HepG2 (cell line): Measurements from ENCODE around the gene PLEKHS1. TPM values are rescaled to one million over a fixed set of nuclear protein-coding genes. Genes with fewer than 3 reads are reported as not detected.

ENCODE experiments used
- ATAC-seq: fragments of 200-7000 bp; cut with Tn5 transposase; 3 replicates; pipeline ENCODE4 v1.9.1; 2020; ENCODE audit warnings: mild to moderate bottlenecking, moderate library complexity
- BruUV-seq: library from RNA; stranded (reverse); fragments of 400-500 nt; replicated peaks from 2 replicates; lab custom pipeline; 2021; lab: Mats Ljungman, UMichigan
- CTCF ChIA-PET: fragments of 300-600 bp; formaldehyde crosslinking; extraction: SDS; loops from one replicate; lab custom pipeline; 2021; ENCODE audit warnings: low total read pairs, inconsistent platforms, low intra/inter-chr PET ratio; lab: Yijun Ruan, JAX
- POLR2A ChIA-PET: fragments of 350-600 bp; sonication (Branson Sonifier 250); formaldehyde crosslinking; loops from one replicate; lab custom pipeline; 2020; ENCODE audit warnings: antibody characterized with exemption, inconsistent platforms; lab: Yijun Ruan, JAX
- DNase-seq: peaks from one replicate; pipeline ENCODE4 v3.0.0-alpha.2; 2015; ENCODE audit warnings: low spot score
- FAIRE-seq: peaks from 3 replicates; lab custom pipeline; 2011; peaks lifted over from hg19 to GRCh38; lab: Jason Lieb, UNC
- H2AFZ ChIP-seq: one replicate; pipeline ENCODE4 v1.6.1; 2011; ENCODE audit warnings: low read length, inconsistent platforms
- H3K27ac ChIP-seq: fragments of 300-600 bp; 3 replicates; pipeline ENCODE4 v1.8.0; 2011; ENCODE audit warnings: mixed run types, mild to moderate bottlenecking, mixed read lengths, low read length, inconsistent platforms; ENCODE audit not compliant: insufficient read depth; ENCODE audit errors: extremely low read length
- H3K27me3 ChIP-seq, 2 experiments: fragments of 200-600 bp in 1 of 2; 2 replicates in 1 of 2; 3 replicates in 1 of 2; pipeline versions ENCODE4 v1.6.0 to v1.8.0; 2011; ENCODE audit warnings: low read length in 2 of 2, mild to moderate bottlenecking in 2 of 2, moderate library complexity in 2 of 2, inconsistent platforms in 1 of 2; ENCODE audit not compliant: insufficient read depth in 2 of 2, control insufficient read depth in 1 of 2
- H3K36me3 ChIP-seq, 2 experiments: fragments of 200-600 bp in 1 of 2; replicated peaks in 1 of 2; 2 replicates in 1 of 2; 3 replicates in 1 of 2; pipeline versions ENCODE4 v1.5.1 to v1.8.0; 2011; ENCODE audit warnings: low read length in 2 of 2, inconsistent platforms in 1 of 2; ENCODE audit not compliant: insufficient read depth in 2 of 2, control insufficient read depth in 1 of 2
- H3K4me1 ChIP-seq: 2 replicates; pipeline ENCODE4 v1.5.1; 2012; ENCODE audit warnings: low read length, inconsistent platforms; ENCODE audit not compliant: insufficient read depth
- H3K4me2 ChIP-seq: 2 replicates; pipeline ENCODE4 v1.6.0; 2011; ENCODE audit warnings: low read depth, low read length, inconsistent platforms
- H3K4me3 ChIP-seq, 3 experiments: fragments of 200-600 bp in 1 of 3; sonication (generic), shearing (Covaris generic) in 1 of 3; replicated peaks in 1 of 3; 2 replicates each; pipeline ENCODE4 v1.5.1; 2011 to 2016; ENCODE audit warnings: low read length in 3 of 3, inconsistent platforms in 2 of 3, low read depth in 2 of 3, mild to moderate bottlenecking in 2 of 3, control low read depth in 1 of 3, mixed read lengths in 1 of 3; ENCODE audit not compliant: insufficient read depth in 1 of 3
- H3K79me2 ChIP-seq: one replicate; pipeline ENCODE4 v1.6.1; 2011; ENCODE audit warnings: low read length, inconsistent platforms; ENCODE audit not compliant: insufficient read depth
- H3K9ac ChIP-seq: 2 replicates; pipeline ENCODE4 v1.6.0; 2011; ENCODE audit warnings: mild to moderate bottlenecking, low read depth, low read length, inconsistent platforms; ENCODE audit not compliant: insufficient read depth
- H3K9me3 ChIP-seq: 2 replicates; pipeline ENCODE4 v1.5.1; 2012; ENCODE audit warnings: mild to moderate bottlenecking, low read length
- H4K20me1 ChIP-seq: 2 replicates; pipeline ENCODE4 v1.6.0; 2011; ENCODE audit warnings: inconsistent platforms, mild to moderate bottlenecking, low read length, moderate library complexity; ENCODE audit not compliant: insufficient read depth
- FOXP1 ChIP-seq, 2 experiments: fragments of 450-650 bp in 1 of 2; IDR thresholded peaks; 2 replicates each; pipeline ENCODE4 v1.6.1; 2017 to 2018; ENCODE audit warnings: antibody characterized with exemption in 1 of 2
- HNRNPL ChIP-seq: fragments of 200-400 bp; formaldehyde crosslinking; IDR thresholded peaks from 2 replicates; pipeline ENCODE4 v1.6.1; 2017; ENCODE audit warnings: mild to moderate bottlenecking, low read depth, low read length
- RXRB ChIP-seq: IDR thresholded peaks from 2 replicates; pipeline ENCODE4 v1.6.1; 2016; ENCODE audit warnings: borderline replicate concordance, missing genetic modification reagents, missing compliant biosample characterization
- SRF ChIP-seq: IDR thresholded peaks from 2 replicates; pipeline ENCODE4 v1.6.1; 2011; ENCODE audit warnings: mild to moderate bottlenecking, low read depth, low read length, moderate library complexity
- SUZ12 ChIP-seq: fragments of 150-350 bp; IDR thresholded peaks from 2 replicates; pipeline ENCODE4 v1.6.1; 2014; ENCODE audit warnings: low read depth, low read length
- TSC22D2 ChIP-seq: sonication (generic); formaldehyde crosslinking; IDR thresholded peaks from 2 replicates; pipeline ENCODE4 v1.5.1; 2020; ENCODE audit warnings: missing genetic modification reagents, mild to moderate bottlenecking, borderline replicate concordance
- ZNF451 ChIP-seq: sonication (generic); formaldehyde crosslinking; IDR thresholded peaks from 2 replicates; pipeline ENCODE4 v1.5.0; 2020; ENCODE audit warnings: mild to moderate bottlenecking, missing genetic modification reagents
- WGBS: methylation state at CpG from one replicate; pipeline ENCODE4 v1.1.6; 2017; ENCODE audit warnings: low lambda C conversion rate; 5-methylcytosine and 5-hydroxymethylcytosine counted together
- in situ Hi-C: cut with HindIII; loops from 2 replicates; pipeline ENCODE4 v1.10.0; 2017; ENCODE audit warnings: low pct_unique_long_range_greater_than_20kb; ENCODE audit not compliant: extremely low pct_ligation_motif_present
- intact Hi-C: fragments of 100-400 bp; cut with micrococcal nuclease; formaldehyde crosslinking; loops from one replicate; pipeline ENCODE4 v1.10.0; 2022; ENCODE audit not compliant: unreplicated experiment
- polyA plus RNA-seq, 8 experiments: library from polyadenylated mRNA; depleted of rRNA in 3 of 8; stranded (reverse) in 7 of 8; unstranded in 1 of 8; fragments of >200 nt; fragmentation: Illumina TruSeq in 4 of 8; extraction: Trizol in 4 of 8; gene quantifications; 2 replicates each; pipeline versions ENCODE4 v1.2.1 to v1.2.3, GENCODE V29; 2011 to 2016; ENCODE audit warnings: low read depth in 4 of 8, missing spikeins in 1 of 8, mixed read lengths in 1 of 8; ENCODE audit not compliant: insufficient read depth in 1 of 8
- total RNA-seq, 5 experiments: library from RNA; depleted of rRNA; stranded (reverse); fragments of >200 nt; fragmentation: Illumina TruSeq; extraction: Trizol; gene quantifications; 2 replicates each; pipeline ENCODE4 v1.2.3, GENCODE V29; 2016; ENCODE audit warnings: low read depth in 1 of 5
- TF ChIP-seq, protein P1 (sequence below): sonication (generic); formaldehyde crosslinking; IDR thresholded peaks from 2 replicates; pipeline ENCODE4 v1.4.0; 2020; ENCODE audit warnings: missing genetic modification reagents
- TF ChIP-seq, protein P2 (sequence below): sonication (generic); formaldehyde crosslinking; IDR thresholded peaks from 2 replicates; pipeline ENCODE4 v1.4.0; 2020; ENCODE audit warnings: missing genetic modification reagents, borderline replicate concordance
- TF ChIP-seq, protein P3 (sequence below): sonication (generic); formaldehyde crosslinking; IDR thresholded peaks from 2 replicates; pipeline ENCODE4 v1.5.1; 2020; ENCODE audit warnings: mild to moderate bottlenecking, missing genetic modification reagents, moderate library complexity
- TF ChIP-seq, protein P4 (sequence below): sonication (generic); formaldehyde crosslinking; IDR thresholded peaks from 2 replicates; pipeline ENCODE4 v1.4.0; 2020; ENCODE audit warnings: mild to moderate bottlenecking, missing genetic modification reagents, borderline replicate concordance
- TF ChIP-seq, protein P5 (sequence below): sonication (generic); formaldehyde crosslinking; IDR thresholded peaks from 2 replicates; pipeline ENCODE4 v1.4.0; 2020; ENCODE audit warnings: missing genetic modification reagents

PLEKHS1 gene
- total and polyA plus RNA-seq, 2 of the 13 experiments (the other 11 are each of a cell fraction or from before 2014, with no cell fraction given), result not detected

DNA sequence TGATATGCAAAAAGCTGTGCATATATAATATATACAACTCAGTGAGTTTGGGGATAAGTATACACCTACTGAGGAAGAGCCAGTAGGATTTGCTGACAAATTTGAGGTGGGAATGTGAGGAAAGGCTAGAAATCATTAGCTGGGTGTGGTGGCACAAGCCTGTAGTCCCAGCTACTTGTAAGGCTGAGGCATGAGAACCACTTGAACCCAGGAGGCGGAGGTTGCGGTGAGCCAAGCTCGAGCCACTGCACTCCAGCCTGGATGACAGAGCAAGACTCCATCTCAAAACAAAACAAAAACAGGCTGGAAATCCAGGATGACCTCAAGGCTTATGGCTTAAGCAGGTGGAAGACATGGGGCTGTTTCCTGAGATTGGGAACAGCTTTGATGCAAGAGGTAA is 10.6 kb upstream of the PLEKHS1 start (continued):
- TF ChIP-seq, protein P1, sequence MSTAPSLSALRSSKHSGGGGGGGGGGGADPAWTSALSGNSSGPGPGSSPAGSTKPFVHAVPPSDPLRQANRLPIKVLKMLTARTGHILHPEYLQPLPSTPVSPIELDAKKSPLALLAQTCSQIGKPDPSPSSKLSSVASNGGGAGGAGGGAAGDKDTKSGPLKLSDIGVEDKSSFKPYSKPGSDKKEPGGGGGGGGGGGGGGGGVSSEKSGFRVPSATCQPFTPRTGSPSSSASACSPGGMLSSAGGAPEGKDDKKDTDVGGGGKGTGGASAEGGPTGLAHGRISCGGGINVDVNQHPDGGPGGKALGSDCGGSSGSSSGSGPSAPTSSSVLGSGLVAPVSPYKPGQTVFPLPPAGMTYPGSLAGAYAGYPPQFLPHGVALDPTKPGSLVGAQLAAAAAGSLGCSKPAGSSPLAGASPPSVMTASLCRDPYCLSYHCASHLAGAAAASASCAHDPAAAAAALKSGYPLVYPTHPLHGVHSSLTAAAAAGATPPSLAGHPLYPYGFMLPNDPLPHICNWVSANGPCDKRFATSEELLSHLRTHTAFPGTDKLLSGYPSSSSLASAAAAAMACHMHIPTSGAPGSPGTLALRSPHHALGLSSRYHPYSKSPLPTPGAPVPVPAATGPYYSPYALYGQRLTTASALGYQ, result no peak
- TF ChIP-seq FOXP1 (IDR thresholded peaks at IDR 0.05) (no peak), FOXP1 (CRISPR knock-in tag; IDR thresholded peaks at IDR 0.05) (no peak)

DNA sequence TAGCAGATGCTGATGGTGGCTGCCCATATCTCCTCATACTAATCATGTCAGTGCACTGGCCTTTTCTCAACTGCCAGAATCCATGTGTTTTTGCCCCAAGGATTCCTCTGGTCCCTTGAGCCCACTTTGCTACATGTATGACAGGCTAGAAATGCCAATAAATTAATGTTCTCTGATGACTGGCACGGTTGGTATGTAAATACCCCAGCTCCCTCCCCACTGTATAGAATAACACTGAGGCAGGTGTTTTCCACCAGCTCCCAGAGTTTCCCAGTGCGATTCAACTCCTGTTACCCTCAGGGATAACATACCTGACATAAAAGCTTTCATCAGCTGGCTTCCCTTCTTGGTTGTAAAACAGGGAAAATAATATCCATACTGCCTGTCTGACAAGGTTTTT is 9.0 kb upstream of the PLEKHS1 start:
- BruUV-seq, result no TSS peak
- H3K79me2 ChIP-seq, result no peaks in the 10 kb centered on the region
- H3K9ac ChIP-seq, result no peak overlapping the region
- no peak overlapping the region for H2AFZ ChIP-seq
- in situ Hi-C loops (no loop called here), intact Hi-C loops (no loop called here)
- no peaks in the 10 kb centered on the region for H3K36me3 ChIP-seq
- H3K4me2 ChIP-seq, result no peak overlapping the region
- ChIA-PET POLR2A (interaction anchor here (0.6 kb wide), 1 partner anchor 9 kb away, joined by 3 read pairs; no protein-coding TSS in a partner anchor), CTCF (no interaction called here)
- no peaks in the 10 kb centered on the region for H4K20me1 ChIP-seq
- WGBS, result 50% methylated on average over 2 of the region's 2 CpGs
- no peaks in the 10 kb centered on the region for H3K27me3 ChIP-seq
- no peak overlapping the region for H3K27ac ChIP-seq
- ATAC-seq (no peak), DNase-seq (no peak), FAIRE-seq (no peak)
- H3K4me3 ChIP-seq, result no peak overlapping the region
- H3K4me1 ChIP-seq, result peaks cover 17% of the 10 kb centered on the region
- H3K9me3 ChIP-seq, result no peaks in the 10 kb centered on the region
- TF ChIP-seq, protein P2, sequence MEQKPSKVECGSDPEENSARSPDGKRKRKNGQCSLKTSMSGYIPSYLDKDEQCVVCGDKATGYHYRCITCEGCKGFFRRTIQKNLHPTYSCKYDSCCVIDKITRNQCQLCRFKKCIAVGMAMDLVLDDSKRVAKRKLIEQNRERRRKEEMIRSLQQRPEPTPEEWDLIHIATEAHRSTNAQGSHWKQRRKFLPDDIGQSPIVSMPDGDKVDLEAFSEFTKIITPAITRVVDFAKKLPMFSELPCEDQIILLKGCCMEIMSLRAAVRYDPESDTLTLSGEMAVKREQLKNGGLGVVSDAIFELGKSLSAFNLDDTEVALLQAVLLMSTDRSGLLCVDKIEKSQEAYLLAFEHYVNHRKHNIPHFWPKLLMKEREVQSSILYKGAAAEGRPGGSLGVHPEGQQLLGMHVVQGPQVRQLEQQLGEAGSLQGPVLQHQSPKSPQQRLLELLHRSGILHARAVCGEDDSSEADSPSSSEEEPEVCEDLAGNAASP (CRISPR knock-in tag), result no peak
- TF ChIP-seq TSC22D2 (CRISPR knock-in tag) (no peak), ZNF451 (CRISPR knock-in tag) (no peak), HNRNPL (no peak), SUZ12 (no peak), SRF (no peak), RXRB (CRISPR knock-in tag) (no peak)
- TF ChIP-seq, protein P3, sequence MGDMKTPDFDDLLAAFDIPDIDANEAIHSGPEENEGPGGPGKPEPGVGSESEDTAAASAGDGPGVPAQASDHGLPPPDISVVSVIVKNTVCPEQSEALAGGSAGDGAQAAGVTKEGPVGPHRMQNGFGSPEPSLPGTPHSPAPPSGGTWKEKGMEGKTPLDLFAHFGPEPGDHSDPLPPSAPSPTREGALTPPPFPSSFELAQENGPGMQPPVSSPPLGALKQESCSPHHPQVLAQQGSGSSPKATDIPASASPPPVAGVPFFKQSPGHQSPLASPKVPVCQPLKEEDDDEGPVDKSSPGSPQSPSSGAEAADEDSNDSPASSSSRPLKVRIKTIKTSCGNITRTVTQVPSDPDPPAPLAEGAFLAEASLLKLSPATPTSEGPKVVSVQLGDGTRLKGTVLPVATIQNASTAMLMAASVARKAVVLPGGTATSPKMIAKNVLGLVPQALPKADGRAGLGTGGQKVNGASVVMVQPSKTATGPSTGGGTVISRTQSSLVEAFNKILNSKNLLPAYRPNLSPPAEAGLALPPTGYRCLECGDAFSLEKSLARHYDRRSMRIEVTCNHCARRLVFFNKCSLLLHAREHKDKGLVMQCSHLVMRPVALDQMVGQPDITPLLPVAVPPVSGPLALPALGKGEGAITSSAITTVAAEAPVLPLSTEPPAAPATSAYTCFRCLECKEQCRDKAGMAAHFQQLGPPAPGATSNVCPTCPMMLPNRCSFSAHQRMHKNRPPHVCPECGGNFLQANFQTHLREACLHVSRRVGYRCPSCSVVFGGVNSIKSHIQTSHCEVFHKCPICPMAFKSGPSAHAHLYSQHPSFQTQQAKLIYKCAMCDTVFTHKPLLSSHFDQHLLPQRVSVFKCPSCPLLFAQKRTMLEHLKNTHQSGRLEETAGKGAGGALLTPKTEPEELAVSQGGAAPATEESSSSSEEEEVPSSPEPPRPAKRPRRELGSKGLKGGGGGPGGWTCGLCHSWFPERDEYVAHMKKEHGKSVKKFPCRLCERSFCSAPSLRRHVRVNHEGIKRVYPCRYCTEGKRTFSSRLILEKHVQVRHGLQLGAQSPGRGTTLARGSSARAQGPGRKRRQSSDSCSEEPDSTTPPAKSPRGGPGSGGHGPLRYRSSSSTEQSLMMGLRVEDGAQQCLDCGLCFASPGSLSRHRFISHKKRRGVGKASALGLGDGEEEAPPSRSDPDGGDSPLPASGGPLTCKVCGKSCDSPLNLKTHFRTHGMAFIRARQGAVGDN (CRISPR knock-in tag), result no peak
- TF ChIP-seq, protein P4, sequence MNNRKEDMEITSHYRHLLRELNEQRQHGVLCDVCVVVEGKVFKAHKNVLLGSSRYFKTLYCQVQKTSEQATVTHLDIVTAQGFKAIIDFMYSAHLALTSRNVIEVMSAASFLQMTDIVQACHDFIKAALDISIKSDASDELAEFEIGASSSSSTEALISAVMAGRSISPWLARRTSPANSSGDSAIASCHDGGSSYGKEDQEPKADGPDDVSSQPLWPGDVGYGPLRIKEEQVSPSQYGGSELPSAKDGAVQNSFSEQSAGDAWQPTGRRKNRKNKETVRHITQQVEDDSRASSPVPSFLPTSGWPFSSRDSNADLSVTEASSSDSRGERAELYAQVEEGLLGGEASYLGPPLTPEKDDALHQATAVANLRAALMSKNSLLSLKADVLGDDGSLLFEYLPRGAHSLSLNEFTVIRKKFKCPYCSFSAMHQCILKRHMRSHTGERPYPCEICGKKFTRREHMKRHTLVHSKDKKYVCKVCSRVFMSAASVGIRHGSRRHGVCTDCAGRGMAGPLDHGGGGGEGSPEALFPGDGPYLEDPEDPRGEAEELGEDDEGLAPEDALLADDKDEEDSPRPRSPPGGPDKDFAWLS (CRISPR knock-in tag), result no peak
- TF ChIP-seq, protein P5, sequence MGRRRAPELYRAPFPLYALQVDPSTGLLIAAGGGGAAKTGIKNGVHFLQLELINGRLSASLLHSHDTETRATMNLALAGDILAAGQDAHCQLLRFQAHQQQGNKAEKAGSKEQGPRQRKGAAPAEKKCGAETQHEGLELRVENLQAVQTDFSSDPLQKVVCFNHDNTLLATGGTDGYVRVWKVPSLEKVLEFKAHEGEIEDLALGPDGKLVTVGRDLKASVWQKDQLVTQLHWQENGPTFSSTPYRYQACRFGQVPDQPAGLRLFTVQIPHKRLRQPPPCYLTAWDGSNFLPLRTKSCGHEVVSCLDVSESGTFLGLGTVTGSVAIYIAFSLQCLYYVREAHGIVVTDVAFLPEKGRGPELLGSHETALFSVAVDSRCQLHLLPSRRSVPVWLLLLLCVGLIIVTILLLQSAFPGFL (CRISPR knock-in tag), result no peak
